DOHH2 (cell line): ENCODE results near the gene TANGO2.

Experiments
- H3F3A ChIP-seq: fragments of 200-600 bp; sonication (generic), shearing (Covaris generic); 2 replicates; pipeline ENCODE4 v1.6.0; 2016; ENCODE audit warnings: antibody characterized with exemption, mild to moderate bottlenecking; ENCODE audit not compliant: control insufficient read depth, insufficient read depth
- H3K27ac ChIP-seq: fragments of 200-600 bp; sonication (generic); 2 replicates; pipeline ENCODE4 v1.5.1; 2014; ENCODE audit warnings: low read depth, mild to moderate bottlenecking, low read length, moderate library complexity
- H3K27me3 ChIP-seq: fragments of 200-600 bp; sonication (generic); 2 replicates; pipeline ENCODE4 v1.6.1; 2014; ENCODE audit warnings: mild to moderate bottlenecking, low read length, mixed read lengths; ENCODE audit not compliant: control insufficient read depth
- H3K36me3 ChIP-seq: fragments of 200-600 bp; sonication (generic); 2 replicates; pipeline ENCODE4 v1.6.1; 2014; ENCODE audit warnings: mild to moderate bottlenecking, low read length, moderate library complexity, mixed read lengths; ENCODE audit not compliant: control insufficient read depth
- H3K4me1 ChIP-seq: fragments of 200-600 bp; sonication (generic); 2 replicates; pipeline ENCODE4 v1.6.1; 2014; ENCODE audit warnings: mild to moderate bottlenecking, low read length, mixed read lengths; ENCODE audit not compliant: control insufficient read depth
- H3K4me2 ChIP-seq: fragments of 200-600 bp; sonication (generic); 2 replicates; pipeline ENCODE4 v1.6.0; 2014; ENCODE audit warnings: mild to moderate bottlenecking, low read length, moderate library complexity
- H3K4me3 ChIP-seq: fragments of 200-600 bp; sonication (generic); 2 replicates; pipeline ENCODE4 v1.5.1; 2014; ENCODE audit warnings: mild to moderate bottlenecking, low read length, mixed read lengths
- H3K79me2 ChIP-seq: fragments of 200-600 bp; sonication (generic); 2 replicates; pipeline ENCODE4 v1.6.1; 2014; ENCODE audit warnings: mild to moderate bottlenecking, low read length, mixed read lengths; ENCODE audit not compliant: control insufficient read depth
- H3K9me2 ChIP-seq: fragments of 200-600 bp; sonication (generic); replicated peaks from 2 replicates; pipeline ENCODE4 v1.6.1; 2014; ENCODE audit warnings: mild to moderate bottlenecking, low read length, mixed read lengths; ENCODE audit not compliant: control insufficient read depth
- H3K9me3 ChIP-seq: fragments of 200-600 bp; sonication (generic); 2 replicates; pipeline ENCODE4 v1.6.1; 2014; ENCODE audit warnings: antibody characterized with exemption, low read length, mixed read lengths; ENCODE audit not compliant: control insufficient read depth, insufficient read depth
- H4K20me1 ChIP-seq: fragments of 200-600 bp; sonication (generic); 2 replicates; pipeline ENCODE4 v1.6.0; 2014; ENCODE audit warnings: low read depth, mild to moderate bottlenecking, antibody characterized with exemption, low read length, moderate library complexity; ENCODE audit not compliant: control insufficient read depth, insufficient read depth
- CTCF ChIP-seq: fragments of 200-600 bp; sonication (generic); IDR thresholded peaks from one replicate; pipeline ENCODE4 v1.5.1; 2014; ENCODE audit warnings: antibody characterized with exemption, mild to moderate bottlenecking, low read depth, low read length; ENCODE audit not compliant: poor library complexity, severe bottlenecking
- EZH2phosphoT487 ChIP-seq: fragments of 200-600 bp; sonication (generic); IDR thresholded peaks from 2 replicates; pipeline ENCODE4 v1.6.1; 2017; ENCODE audit warnings: borderline replicate concordance, mild to moderate bottlenecking, antibody characterized with exemption, low read length, moderate library complexity, mixed read lengths

TANGO2 gene

GRCh38 chr22:20068640-20069039 lies 47.7 kb downstream of the TANGO2 start:
- Histone ChIP-seq H3F3A (no peaks in the 10 kb centered on the region), H3K79me2 (no peaks in the 10 kb centered on the region), H3K4me1 (no peaks in the 10 kb centered on the region), H4K20me1 (no peaks in the 10 kb centered on the region), H3K9me3 (no peaks in the 10 kb centered on the region), H3K27ac (no peak overlapping the region), H3K9me2 (no peaks in the 10 kb centered on the region), H3K36me3 (no peaks in the 10 kb centered on the region), H3K27me3 (no peaks in the 10 kb centered on the region), H3K4me3 (no peak overlapping the region), H3K4me2 (no peak overlapping the region)
- TF ChIP-seq CTCF = no peak

GRCh38 chr22:20069331-20070042 lies 48.6 kb downstream of the TANGO2 start:
- TF ChIP-seq CTCF (no peak), EZH2phosphoT487 (no peak)
- Histone ChIP-seq H3K27ac (no peak overlapping the region), H3K9me2 (no peaks in the 10 kb centered on the region), H3K4me2 (no peak overlapping the region), H4K20me1 (no peaks in the 10 kb centered on the region), H3K36me3 (no peaks in the 10 kb centered on the region), H3K9me3 (no peaks in the 10 kb centered on the region), H3K4me3 (no peak overlapping the region), H3F3A (no peaks in the 10 kb centered on the region), H3K4me1 (no peaks in the 10 kb centered on the region), H3K79me2 (no peaks in the 10 kb centered on the region), H3K27me3 (no peaks in the 10 kb centered on the region)

- no peak overlapping the region for H3K27ac ChIP-seq
- H3F3A ChIP-seq = 0 out of 2 replicates have a peak, but pooled peaks cover 2% of the 10 kb centered on the region
Observed at GRCh38 chr22:20071524-20071972, 50.6 kb downstream of the TANGO2 start.

More at GRCh38 chr22:20071524-20071972, 50.6 kb downstream of the TANGO2 start:
- TF ChIP-seq CTCF = no peak
- no peak for TF ChIP-seq EZH2phosphoT487
- H3K79me2 ChIP-seq = no peaks in the 10 kb centered on the region
- H3K36me3 ChIP-seq = no peaks in the 10 kb centered on the region
- no peaks in the 10 kb centered on the region for H3K27me3 ChIP-seq
- H3K4me2 ChIP-seq = no peak overlapping the region
- H3K9me2 ChIP-seq = no peaks in the 10 kb centered on the region
- no peaks in the 10 kb centered on the region for H3K9me3 ChIP-seq
- no peak overlapping the region for H3K4me3 ChIP-seq
- no peaks in the 10 kb centered on the region for H3K4me1 ChIP-seq
- no peaks in the 10 kb centered on the region for H4K20me1 ChIP-seq
